ENCODE results near the gene CRMP1.

CRMP1 gene

DNA sequence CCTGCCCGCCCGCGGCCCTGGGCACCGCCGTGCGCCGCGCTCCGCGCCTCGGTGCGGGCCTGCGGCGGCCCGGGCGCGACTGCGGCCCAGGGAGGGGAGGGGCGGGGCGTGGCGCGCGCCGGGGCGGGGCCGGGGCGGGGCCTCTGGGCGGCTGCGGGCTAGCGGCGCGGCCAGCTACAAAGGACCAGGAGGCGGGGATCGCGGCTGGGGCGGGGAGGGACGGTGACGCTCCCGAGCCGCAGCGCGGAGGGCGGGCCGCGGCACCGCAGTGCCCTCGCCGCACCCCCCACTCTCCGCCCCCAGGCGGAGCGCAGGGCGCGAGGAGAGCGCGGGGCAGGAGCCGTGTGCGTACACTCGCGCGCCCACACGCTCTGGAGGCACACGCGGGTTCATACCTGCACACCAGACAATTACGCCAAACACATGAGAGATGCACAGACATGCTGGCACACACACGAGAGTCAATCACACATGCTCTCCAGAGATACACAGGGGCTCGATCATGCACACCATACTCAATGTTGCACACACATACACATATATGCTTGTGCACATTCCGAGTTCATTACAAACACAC lies at the start of gene CRMP1:
Gene CRMP1, minus strand, starts transcription at position 83 of the 577 bp plus-strand sequence. CDS start 117 bp downstream, outside the sequence.
- DNase-seq (ENCODE audit: low read depth) = no peak

DNA sequence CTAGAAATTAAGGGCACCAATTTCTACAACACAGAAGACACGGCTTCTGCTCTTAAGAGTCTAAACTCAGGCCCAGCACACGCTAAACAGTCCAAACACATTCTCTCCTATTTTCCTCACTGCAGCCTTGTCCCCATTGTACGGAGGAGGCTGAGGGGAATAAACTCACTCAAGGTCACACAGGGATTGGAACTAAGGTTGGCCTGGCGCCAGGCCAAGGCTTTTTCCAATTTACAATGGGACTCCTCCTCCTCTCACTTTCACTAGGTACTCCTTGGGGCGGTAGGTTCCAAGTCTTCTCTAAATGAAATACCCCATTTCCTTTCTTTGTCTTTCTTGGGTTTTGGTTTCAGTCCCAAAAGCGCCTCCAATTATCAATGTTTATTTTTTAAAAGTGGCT lies 48.7 kb upstream of the CRMP1 start:
- no peak for DNase-seq (ENCODE audit: low read depth)

DNA sequence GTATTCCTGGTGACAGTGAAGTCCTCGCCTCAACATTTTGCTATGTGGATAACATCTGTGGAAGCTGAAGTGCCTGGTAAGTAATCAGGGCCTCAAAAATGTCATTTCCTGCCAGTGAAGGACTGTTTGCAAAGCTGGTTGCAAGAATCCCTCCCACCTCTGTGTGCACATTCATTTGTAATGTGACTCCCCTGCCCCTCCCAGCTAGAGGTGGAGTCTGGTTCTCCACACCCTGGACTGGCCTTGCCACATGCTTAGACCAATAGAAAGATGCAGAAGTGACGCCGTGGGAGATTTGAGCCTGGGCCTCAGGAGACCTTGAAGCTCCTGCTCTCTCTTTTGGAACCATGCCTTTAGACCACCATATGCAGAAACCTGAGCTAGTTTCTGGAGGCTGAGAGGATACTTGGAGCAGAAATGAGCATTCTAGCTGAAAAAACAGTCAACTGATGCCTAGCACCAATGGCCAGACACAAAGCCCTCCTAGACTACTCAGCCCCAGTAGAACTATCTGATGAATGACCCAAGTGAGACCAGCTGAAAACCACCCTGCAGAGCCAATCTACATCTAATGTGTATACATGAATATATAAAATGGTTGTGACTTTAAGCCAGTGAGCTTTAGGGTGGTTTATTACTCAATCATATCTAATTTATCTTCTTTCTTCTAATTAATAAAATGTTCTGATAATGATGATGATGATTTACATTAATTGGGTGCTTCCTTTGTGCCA lies 47.8 kb upstream of the CRMP1 start:
- peak; percentile 2 for DNase-seq (ENCODE audit: low read depth)

DNA sequence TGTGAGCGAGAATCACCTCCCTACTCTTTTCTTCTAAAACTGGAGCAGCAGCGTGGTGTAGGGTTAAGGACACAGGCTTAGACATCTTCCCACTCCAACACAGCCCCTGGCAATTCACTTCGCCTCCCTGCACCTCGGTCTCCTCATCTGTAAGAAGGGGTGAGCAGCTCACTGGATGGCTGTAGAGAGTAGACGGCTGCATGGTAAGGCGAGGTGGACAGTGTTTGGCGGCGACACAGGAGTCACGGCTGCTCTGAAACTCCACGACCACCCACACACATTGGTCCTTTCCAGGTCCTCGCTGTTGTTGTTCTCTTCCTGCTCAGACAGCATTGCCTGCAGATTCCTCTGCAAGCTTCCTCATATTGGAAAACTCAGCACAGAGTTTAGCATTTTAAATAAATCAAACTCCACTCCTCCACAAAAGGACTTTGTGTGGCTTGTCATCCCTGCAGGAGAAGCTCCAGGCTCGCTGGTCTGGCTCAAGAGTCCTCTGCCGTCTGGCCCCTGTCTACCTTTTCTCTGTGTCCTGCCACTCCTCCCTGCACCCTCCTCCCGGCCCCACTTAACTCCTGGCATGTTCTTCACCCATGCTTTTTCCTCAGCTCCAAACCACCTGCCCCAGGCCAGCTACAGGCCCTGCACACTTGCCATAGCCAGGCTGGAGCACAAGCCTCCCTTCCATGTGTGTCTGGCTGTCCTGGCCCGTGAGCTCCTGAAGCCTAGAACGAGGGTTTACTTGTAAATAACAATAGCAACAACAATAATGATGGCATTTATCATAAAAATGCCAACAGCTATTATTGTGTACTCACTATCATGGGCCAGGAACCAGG lies 41.3 kb upstream of the CRMP1 start:
- no peak for DNase-seq (ENCODE audit: low read depth)

DNA sequence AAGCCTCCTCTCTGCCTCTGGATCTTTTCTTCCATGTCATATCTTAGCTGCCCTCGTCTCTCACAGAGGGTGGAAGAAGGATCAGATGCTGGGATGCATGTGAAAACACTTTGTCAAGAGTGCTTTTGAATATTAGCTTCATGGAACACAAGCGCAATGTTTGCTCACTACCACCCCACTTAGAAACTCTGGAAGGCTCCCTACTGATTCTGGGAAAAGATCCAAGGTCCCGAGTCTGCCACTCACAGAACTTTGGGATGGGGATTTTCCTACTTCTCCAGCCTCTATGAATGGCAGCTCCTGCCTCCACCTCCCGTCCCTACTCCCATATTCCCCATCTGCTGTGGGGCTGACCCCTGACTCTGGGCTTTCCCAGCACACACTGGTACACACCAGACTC lies 40.2 kb upstream of the CRMP1 start:
- no peak for DNase-seq (ENCODE audit: low read depth)

DNA sequence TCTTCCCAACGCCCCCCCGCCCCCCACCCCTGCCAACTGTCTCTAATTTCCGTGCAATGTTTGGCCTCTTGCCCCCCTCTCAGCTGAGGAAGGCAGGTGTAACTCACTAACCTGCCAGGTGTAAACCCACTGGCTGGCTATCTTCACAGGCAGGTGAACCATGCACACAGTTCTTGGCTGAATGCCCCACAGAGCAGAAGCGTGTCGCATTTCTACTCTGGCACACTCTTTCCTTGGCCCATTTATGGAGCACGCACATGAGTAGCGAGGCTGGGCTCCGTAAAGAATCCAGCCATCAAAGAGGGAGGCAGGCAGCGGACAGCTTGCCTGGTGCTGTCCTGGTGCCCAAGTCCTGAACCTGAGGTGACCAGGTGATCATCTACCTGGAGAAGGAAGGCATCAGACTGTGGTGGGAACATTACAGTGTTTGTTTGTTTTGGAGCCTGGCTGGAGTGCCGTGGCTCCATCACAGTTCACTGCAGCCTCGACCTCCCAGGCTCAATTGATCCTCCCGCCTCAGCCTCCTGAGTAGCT lies 39.2 kb upstream of the CRMP1 start:
- no peak for DNase-seq (ENCODE audit: low read depth)

DNA sequence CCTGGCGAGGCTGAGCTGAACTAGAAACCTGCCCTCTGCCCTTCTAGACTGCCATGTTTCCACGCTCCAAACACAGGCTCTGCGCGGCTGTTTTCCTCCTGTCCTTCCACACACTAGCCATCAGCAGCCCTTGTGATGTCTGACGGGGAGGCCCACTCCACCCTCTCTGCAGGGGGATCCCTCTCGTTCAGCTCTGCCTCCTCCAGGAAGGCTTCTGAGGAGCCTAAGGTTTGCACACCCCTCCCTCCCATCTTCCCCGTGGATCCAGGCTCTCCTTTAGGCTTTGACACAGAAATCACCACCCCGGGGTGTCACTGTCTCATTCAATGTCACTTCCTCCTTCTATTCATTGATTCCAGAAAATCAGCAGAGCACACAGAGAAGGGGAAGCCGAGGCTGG lies 38.6 kb upstream of the CRMP1 start:
- DNase-seq (ENCODE audit: low read depth) = no peak

DNA sequence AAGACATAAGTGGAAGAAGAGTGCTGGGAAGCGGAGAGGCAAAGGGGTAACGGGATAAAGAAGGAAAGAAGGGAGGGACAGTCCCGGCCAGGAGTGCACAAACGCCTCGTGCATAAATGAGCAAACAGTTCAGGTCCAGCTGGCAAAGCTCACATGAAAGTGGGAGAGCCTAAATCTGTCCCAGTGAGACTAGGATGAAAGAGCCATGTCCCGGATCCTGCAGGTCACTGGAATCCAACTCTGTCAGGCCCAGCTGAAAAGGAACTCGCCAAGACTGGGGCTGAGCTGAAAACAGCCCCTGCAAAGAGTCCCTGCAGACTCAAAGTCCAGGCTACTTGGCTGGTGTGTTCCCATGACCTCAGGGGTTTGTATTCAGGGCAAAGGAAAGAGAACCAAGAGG lies 38.0 kb upstream of the CRMP1 start:
- no peak for DNase-seq (ENCODE audit: low read depth)

DNA sequence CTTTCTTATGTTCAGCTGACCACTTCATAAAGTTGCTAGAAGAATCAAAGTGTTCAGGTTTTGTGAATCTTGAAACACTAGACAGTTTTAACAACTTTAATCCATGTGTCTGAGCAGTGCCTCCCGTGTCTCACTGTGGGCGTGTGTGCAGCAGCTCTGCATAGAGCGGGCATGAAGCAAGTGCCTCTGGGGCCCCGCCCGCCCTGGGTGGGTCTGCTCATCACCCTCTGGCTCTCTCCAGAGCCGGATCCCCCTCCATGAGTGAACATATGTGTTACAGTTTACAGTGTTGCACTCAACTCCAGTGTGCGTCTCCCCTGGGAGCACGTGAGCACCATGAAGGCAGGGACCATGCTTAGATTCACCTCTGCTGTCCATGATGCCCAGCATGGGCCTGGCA lies 37.6 kb upstream of the CRMP1 start:
- no peak for DNase-seq (ENCODE audit: low read depth)

DNA sequence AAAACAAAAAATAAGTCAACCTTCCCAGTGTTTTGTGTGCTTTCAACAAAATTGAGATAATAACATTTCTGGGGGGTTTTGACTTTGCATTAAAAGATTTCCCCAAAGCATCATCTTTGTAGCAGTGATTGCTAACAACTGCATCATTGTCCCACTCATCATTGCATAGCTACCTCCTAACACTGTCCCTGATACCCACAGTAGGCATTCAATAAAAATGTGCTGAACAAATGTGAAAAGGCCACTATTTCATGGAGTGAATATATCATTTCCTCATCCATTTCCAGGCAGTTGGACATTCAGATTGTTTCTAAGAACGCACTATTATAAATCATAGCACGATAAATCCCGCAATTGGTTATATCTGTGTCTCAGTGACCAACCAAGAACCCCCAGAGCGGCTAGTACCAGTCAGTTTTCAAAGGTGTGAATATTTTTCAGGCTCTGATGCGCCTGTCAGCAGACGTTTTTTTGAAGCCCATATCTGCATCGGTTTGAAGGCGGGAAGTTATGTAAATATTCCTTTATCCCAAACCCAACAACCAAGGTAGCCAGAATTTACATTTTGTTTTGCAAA lies 36.0 kb upstream of the CRMP1 start:
- no peak for DNase-seq (ENCODE audit: low read depth)

DNA sequence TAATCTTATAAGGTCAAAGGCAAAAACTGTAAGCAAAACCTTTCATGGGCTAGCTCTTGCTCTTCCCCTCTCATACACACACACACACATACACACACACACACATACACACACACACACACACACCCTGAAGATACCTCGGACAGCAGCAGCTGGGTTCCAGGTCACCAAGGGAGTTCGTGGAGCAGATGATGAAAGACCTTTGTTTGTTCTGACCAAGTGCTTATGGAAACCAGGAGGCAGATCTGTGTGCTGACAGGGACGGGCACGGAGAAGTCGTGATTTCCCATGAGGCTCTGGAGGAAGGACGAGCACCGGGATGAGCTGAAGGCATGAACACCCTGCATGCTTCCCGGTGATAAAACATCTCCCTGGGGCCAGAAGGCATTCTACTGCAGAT lies 35.4 kb upstream of the CRMP1 start:
- no peak for DNase-seq (ENCODE audit: low read depth)

DNA sequence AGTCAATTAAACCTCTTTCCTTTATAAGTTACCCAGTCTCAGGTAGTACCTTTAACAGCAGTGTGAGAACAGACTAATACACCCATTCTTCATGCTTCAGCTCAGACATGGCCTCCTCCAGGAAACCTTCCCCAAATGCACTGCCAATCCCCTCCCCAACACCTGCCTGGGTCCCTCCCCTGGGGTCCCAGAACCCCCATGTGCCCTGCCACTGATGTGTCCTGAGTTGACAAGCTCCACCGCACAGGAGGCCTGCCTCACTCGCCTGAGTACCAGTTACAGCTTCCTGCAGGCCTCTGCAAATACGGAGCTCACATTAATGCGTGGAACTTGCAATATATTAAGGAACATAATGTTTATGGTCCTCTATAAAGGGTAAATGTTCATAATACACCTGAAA lies 34.9 kb upstream of the CRMP1 start:
- no peak for DNase-seq (ENCODE audit: low read depth)

DNA sequence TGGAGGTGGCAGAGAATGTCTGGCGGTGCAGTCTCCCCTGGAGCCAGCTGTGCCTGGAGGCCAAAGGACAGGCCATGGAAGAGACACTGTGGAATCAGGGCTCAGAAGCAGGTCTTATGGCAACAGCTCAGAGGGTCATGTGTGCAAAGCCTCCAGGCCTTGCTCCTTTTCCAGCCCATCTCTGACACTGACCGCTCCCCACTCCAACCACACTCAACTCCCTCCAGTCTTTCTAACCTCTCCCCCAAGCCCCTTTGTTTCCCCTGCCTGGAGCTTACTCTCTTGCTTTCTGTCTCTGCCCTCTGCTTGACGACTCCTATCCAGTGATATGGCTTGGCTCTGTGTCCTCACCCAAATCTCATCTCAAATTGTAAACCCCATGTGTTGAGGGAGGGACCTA lies 34.2 kb upstream of the CRMP1 start:
- no peak for DNase-seq (ENCODE audit: low read depth)

DNA sequence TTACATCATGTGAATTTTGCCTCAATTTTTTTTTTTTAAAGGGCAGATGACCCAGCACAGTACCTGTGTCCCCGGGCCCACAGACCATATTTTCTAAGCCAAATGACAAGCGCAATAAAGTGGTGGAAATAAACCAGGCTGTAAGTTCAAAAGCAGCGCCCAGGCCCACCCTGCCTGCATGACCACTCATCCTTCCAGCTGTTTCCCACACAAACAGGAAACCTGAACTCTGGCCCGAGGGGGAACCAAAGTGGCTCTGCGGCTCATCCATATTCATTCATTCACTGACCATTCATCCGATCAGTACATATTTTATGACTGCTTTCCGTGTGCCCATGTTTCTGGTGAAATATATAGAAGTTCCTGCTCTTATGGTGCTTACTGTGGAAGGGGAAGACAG lies 33.7 kb upstream of the CRMP1 start:
- no peak for DNase-seq (ENCODE audit: low read depth)

DNA sequence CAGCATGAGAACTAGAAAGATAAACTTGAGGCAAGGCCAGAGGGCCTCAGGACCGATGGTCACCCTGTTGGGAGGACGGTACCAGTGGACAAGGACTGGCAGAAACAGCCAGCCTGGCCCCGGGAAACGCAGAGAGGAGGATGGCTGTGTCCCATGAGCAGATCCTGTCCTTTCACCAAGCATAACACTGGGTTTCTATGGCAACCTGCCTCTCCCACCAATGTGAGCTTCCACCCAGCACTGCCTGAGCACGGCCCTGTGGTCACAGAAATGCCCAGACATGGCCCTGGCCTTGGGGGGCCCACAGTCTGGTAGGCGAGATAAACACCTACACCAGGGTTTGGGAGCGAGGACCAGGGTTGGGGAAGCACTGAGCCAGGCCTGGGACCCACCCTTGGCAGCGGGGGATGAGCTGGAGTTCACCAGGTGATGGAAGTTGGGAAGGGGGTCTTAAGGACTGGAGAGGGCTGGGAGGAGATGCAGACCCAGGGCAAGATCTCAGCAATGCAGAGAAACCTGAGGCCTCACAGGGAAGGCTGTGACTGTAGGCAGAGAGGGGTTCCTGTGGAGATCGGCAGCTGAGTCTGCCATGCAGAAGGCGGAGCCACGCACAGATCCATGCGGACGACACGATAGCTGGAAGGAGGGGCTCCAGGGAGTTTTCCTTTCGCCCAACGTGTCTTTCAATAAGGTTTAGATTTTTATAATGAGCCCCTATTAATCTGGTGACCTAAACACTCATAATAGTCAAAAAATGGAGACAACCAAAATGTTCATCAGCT lies 32.7 kb upstream of the CRMP1 start:
- no peak for DNase-seq (ENCODE audit: low read depth)

DNA sequence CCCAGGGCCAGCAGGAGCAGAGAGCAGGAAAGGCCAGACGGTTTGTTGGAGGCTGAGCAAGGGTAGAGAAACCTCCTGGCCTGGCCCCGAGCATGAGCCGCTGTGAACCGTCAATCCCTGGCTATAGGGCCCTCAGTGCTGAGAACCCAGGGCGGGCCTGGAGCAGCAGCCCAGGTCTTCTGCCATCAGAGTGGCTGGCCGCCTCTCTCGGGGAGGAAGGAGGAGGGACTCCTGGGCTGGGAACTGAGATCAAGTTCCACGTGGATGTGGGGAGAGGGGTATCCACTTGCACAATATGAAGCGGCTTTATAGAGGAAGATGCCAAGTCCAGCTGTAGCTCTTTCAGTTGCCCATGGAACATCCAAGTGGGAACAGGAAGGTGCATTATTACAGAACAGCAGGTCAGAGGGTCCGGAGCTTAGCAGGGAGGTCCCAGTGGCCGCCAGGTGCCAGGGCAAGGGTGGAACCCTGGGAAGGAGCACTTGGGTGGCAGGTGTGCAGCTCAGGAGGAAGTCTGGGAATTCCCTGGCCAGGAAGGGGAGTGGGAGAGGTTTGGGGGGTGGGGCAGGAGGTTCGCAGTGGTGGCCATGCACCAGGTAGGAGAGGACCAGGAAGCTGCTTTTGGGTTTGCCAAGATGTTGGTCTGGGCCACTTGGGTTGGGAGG lies 31.7 kb upstream of the CRMP1 start:
- DNase-seq (ENCODE audit: low read depth) = no peak

DNA sequence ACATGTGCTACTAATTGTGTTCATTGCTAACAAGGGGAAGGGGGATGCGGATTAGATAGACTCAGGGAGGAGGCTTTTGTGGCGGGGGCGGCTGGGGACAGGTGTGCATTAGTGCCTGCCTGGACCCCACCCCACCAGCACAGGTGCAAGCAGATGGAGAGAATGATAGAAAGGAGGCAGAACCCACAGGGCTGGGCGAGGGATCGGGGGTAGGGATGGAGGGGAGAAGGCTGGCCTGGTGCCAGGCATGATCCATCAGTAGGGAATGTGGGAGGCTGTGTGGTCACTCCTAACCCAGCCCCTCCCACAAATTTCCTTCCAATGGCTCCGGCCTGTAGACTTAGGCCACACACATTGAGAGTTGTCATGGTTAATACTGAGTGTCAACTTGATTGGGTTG lies 30.5 kb upstream of the CRMP1 start:
- DNase-seq (ENCODE audit: low read depth) = peak; percentile 3

DNA sequence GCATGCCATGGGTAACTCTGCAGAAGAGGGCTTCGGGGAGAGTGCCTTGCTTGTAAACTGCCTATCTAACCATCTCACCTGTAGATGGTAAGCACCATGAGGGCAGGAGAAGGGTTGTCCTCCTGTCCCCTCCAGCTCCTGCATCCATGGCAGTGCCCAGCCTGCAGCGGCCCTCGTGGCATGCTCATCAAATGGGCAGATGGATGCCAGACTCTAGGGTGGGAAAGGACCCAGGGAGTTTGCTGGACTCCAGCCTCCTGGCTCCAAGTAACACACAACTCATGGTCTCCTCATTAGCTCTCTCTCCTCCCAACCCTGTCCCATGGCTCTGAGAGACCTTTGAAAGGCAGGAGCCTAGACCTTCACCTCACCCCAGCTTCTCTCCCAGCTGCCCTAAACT lies 29.7 kb upstream of the CRMP1 start:
- no peak for DNase-seq (ENCODE audit: low read depth)

DNA sequence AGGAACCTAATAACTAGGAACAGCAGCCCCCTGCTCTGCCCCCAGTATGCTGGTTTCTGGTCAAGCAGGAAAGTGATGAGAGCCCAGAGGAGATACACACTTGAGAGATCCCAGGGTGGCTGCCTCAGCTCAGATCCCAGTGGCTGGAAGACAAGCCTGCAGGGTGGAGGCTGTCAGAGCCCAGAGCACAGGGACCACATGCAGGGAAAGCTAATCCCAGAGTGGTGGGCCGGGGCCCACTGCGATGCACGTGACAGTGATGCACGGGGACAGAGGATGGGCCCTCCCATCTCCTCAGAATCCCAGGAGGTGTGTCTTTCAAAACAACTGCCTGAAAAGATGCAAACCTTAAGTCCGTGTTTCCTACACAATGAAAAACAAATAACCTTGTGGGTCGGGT lies 29.1 kb upstream of the CRMP1 start:
- DNase-seq (ENCODE audit: low read depth) = no peak

DNA sequence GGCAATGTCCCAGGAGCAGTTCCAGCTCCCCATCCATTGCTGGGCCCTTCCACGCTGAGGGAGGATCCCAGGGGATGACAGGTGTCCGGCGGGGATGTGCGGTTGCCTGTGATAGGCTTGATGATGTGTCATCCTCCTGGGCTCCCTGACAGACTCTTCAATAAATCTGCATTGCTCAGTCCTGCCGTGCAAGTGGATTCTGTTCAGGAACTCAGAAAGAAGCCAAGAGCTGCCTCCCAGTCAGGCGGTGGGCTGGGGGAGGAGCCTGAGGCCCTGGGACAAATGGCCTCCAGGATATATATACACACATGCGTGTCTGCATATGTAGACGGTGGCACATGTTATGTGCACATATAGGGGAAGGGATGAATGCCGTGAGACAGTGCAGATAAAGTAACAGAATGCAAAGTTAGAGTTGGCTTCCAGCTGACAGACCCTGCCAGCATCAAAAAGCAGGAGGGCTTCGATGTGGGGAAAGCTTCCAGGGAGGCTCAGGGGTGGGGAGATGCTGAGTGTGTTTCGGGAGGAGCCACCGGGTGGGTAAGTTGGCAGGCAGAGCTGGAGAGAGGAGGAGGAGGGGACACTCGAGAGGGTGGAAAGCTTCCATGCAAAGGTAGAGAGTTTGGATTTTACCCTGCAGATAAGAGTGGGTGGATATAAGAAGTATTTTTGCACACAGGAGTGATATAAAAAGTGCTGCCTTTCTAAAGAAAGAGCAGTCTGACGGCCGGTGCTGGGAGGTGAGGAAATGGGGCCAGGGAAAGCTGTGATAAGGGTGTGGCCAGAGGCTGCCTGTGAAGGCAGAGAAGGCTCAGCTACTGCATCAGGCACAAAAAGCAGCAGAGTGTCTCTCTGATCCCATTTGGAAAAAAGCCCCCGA lies 28.5 kb upstream of the CRMP1 start:
- no peak for DNase-seq (ENCODE audit: low read depth)
